ENCODE data around the gene XPNPEP3.
"Not testable (repeated sequence)": the region's sequence is repeated elsewhere in the genome, so short reads cannot be mapped to it uniquely, and the experiment has no call there.

XPNPEP3 gene

GRCh38 chr22:40878922-40879321 is 22.0 kb downstream of the XPNPEP3 start:
- H3K4me3 ChIP-seq (ENCODE audit: low read length) = no peak overlapping the region
- TF ChIP-seq ZNF274 (IDR thresholded peaks at IDR 0.05; ENCODE audit: low read depth, low read length) = no peak

- no peak for TF ChIP-seq ZNF274 (IDR thresholded peaks at IDR 0.05; ENCODE audit: low read depth, low read length)
- H3K4me3 ChIP-seq (ENCODE audit: low read length) = no peak overlapping the region
Observed at GRCh38 chr22:40889116-40889515, 32.2 kb downstream of the XPNPEP3 start.

DNA sequence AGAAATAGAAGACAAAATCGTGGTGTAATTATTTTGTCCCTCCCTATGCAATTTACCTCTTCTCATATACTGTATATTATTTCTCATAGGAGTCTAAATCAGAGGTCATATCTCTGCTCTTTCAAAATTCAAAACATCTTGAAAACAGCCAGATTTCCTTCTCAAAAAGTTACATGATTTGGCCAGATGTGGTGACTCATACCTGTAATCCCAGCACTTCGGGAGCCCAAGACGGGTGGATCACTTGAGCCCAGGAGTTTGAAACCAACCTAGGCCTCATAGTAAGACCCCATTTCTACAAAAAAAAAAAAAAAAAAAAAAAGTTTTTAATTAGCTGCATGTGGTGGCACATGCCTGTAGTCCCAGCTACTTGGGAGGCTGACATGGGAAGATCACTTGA is 33.9 kb downstream of the XPNPEP3 start:
- TF ChIP-seq ZNF274 (IDR thresholded peaks at IDR 0.05; ENCODE audit: low read depth, low read length) = no peak

DNA sequence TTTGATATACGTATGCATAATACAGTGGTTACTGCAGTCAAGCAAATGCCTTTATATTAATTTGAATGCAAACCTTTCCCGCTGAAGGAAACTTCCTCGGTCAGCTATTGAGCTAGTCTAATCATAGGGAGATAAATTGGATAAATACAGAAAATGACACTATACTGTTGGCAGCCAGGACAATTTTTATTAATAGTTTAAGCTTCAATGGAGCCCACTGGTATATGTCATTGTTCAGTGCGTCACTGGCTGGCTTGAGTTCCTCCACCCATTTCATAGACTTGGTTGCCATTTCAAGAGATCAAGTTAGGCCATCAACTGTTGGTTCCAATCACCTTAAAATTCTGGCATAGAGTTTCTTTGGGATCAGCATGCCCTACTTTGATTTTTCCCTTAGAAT is 37.5 kb downstream of the XPNPEP3 start:
- H3K4me3 ChIP-seq (ENCODE audit: low read length) = no peak overlapping the region
- no peak for TF ChIP-seq ZNF274 (IDR thresholded peaks at IDR 0.05; ENCODE audit: low read depth, low read length)

More for the DNA sequence above, 33.9 kb downstream of the XPNPEP3 start:
- H3K4me3 ChIP-seq (ENCODE audit: low read length) = no peak overlapping the region

DNA sequence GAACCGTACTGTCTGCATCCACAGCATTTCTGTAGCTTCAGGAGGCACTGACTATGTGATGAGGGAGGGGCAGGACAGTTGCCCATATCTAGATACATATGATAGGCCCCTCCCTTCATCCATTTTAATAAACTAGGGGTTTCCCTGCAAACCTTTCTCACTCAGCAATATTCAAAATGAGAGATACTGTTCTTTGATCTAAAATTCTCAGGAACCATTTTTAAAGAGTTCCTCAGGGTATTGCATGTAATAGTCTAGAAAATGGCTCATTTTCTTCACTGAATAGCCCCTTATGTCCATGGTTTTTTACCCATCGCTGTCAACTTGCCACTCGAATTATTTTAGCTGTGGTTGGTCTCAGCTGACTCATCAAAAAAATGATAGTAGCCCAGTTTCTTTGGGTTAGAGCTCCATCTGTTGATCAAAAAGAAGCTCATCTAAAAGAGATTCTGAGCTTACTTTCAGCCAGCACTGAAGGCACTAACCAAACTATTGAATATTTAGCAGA is 42.0 kb downstream of the XPNPEP3 start:
- H3K4me3 ChIP-seq (ENCODE audit: low read length) = no peak overlapping the region
- no peak for TF ChIP-seq ZNF274 (IDR thresholded peaks at IDR 0.05; ENCODE audit: low read depth, low read length)

GRCh38 chr22:40904101-40904500 is 47.2 kb downstream of the XPNPEP3 start:
- TF ChIP-seq ZNF274 (IDR thresholded peaks at IDR 0.05; ENCODE audit: low read depth, low read length) = no peak
- no peak overlapping the region for H3K4me3 ChIP-seq (ENCODE audit: low read length)

- no peak overlapping the region for H3K4me3 ChIP-seq (ENCODE audit: low read length)
- TF ChIP-seq ZNF274 (IDR thresholded peaks at IDR 0.05; ENCODE audit: low read depth, low read length) = no peak
Observed at GRCh38 chr22:40908895-40909294, 51.9 kb downstream of the XPNPEP3 start.

- no peak for TF ChIP-seq ZNF274 (IDR thresholded peaks at IDR 0.05; ENCODE audit: low read depth, low read length)
- no peak overlapping the region for H3K4me3 ChIP-seq (ENCODE audit: low read length)
Observed at GRCh38 chr22:40911772-40912171, 54.8 kb downstream of the XPNPEP3 start.

- not testable (repeated sequence) for H3K4me3 ChIP-seq (ENCODE audit: low read length)
Observed at GRCh38 chr22:40912987-40913386, 56.0 kb downstream of the XPNPEP3 start.

DNA sequence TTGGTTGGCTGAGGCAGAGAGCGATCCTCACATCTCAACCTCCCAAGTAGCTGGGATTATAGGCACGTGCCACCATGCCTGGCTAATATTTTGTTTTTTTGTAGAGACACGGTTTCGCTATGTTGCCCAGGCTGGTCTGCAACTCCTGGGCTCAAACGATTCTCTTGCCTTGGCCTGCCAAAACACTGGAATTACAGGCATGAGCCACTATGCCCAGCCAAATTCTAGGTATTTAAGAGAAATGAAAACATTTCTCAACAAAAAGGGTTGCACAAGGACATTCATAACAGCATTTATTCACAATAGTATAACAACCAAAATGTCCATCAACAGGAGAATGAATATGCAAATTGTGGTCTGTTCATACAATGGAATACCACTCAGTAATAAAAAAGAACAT is 62.5 kb downstream of the XPNPEP3 start:
- TF ChIP-seq ZNF274 (IDR thresholded peaks at IDR 0.05; ENCODE audit: low read depth, low read length) = no peak
- no peak overlapping the region for H3K4me3 ChIP-seq (ENCODE audit: low read length)

GRCh38 chr22:40920526-40920925 is 63.6 kb downstream of the XPNPEP3 start:
- TF ChIP-seq ZNF274 (IDR thresholded peaks at IDR 0.05; ENCODE audit: low read depth, low read length) = no peak
- no peak overlapping the region for H3K4me3 ChIP-seq (ENCODE audit: low read length)

DNA sequence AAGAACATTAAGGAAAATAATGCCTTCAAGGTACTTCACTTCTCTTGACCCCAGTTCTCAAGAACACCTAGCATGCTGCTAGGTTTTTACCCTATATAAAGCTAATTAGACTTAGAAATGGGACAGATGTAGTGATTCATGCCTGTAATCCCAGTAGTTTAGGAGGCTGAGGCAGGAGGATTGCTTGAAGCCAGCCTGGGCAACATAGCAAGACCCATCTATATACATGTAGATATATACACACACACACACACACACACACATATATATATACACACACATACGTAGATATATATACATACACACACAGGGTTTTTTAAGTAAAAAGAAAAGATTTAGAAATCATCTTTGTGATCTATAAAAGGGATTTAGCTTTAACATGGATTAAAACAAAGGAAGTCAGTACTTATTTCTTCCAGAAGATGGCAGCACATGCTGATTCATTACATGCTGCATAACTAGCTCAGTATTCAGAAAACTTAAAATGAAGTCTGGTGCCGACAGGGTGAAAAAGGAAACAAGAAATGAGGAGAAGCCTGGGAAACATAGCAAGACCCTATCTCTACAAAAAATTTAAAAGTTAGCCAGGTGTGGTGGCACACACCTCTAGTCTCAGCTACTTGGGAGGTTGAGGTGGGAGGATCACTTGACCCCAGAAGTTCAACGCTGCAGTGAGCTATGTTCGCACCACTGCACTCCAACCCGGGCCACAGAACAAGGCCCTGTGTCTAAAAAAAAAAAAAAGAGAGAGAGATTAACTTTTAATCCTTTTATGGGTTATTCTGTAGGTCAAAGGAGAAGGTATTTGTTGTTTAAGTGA is 65.7 kb downstream of the XPNPEP3 start:
- TF ChIP-seq ZNF274 (IDR thresholded peaks at IDR 0.05; ENCODE audit: low read depth, low read length) = no peak

DNA sequence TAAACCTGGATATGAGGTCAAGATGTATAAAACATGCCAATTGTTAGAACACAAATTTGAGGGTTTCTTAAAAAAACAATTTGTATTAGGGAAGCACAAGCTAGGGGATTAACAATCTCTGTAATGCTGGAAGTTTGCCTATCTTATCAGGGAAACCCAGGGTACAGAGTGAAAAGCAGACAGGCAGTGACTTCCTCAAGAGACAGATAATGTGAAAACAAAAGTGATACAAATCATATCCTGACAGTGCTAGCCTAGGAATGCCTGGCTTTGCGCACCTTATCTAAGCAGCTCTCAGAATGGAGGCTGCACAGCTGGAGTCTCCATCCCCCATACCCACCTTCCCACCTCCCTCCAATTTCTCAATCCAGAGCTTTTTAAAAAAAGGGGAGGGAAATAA is 71.7 kb downstream of the XPNPEP3 start:
- TF ChIP-seq ZNF274 (IDR thresholded peaks at IDR 0.05; ENCODE audit: low read depth, low read length) = no peak
- H3K4me3 ChIP-seq (ENCODE audit: low read length) = no peak overlapping the region

More for the DNA sequence above, 65.7 kb downstream of the XPNPEP3 start:
- no peak overlapping the region for H3K4me3 ChIP-seq (ENCODE audit: low read length)

- no peak for TF ChIP-seq ZNF274 (IDR thresholded peaks at IDR 0.05; ENCODE audit: low read depth, low read length)
Observed at GRCh38 chr22:40932396-40932795, 75.4 kb downstream of the XPNPEP3 start.

GRCh38 chr22:40939202-40939601 is 82.3 kb downstream of the XPNPEP3 start:
- no peak for TF ChIP-seq ZNF274 (IDR thresholded peaks at IDR 0.05; ENCODE audit: low read depth, low read length)
- no peak overlapping the region for H3K4me3 ChIP-seq (ENCODE audit: low read length)

More at GRCh38 chr22:40932396-40932795, 75.4 kb downstream of the XPNPEP3 start:
- H3K4me3 ChIP-seq (ENCODE audit: low read length) = no peak overlapping the region
